Measurements from ENCODE around the gene SLC25A15.

DNA sequence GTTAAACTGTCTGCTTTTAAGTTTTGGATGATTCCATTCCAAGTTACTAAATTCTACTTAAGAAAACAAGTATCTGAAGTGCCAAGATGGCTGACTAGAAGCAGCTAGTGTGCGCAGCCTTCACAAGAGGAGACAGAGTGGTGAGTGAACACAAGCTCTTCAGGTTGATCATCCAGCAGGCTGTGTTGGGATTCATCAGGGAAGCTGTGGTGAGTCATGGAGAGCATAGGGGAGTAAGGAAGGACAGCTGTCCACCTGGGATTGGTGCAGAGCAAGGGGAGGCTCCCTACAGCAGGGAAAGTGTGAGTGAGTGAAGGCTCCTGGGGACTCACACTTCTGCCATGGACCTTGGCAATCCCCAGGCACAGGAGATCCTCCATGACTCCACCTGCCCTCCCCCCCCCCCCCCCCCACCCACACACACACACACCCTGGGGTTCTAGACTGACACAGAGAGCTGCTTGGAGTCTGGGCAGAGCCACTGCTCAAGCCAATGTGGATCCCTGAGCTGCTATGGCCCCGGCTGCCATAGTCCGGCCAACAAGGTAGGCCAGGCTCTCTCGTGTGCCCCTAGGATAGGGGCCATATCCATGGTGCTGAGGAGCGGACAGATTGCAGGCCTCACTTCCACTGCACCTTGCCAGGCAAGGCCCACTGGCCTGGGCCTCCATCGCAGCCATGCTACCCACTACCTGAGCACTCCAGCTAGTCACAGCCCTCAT is 23.5 kb downstream of the SLC25A15 start:
- TF ChIP-seq POLR2A (IDR thresholded peaks at IDR 0.05; ENCODE audit: borderline replicate concordance, extremely low read depth, insufficient read depth, insufficient read length) = no peak
- TF ChIP-seq, protein P1, sequence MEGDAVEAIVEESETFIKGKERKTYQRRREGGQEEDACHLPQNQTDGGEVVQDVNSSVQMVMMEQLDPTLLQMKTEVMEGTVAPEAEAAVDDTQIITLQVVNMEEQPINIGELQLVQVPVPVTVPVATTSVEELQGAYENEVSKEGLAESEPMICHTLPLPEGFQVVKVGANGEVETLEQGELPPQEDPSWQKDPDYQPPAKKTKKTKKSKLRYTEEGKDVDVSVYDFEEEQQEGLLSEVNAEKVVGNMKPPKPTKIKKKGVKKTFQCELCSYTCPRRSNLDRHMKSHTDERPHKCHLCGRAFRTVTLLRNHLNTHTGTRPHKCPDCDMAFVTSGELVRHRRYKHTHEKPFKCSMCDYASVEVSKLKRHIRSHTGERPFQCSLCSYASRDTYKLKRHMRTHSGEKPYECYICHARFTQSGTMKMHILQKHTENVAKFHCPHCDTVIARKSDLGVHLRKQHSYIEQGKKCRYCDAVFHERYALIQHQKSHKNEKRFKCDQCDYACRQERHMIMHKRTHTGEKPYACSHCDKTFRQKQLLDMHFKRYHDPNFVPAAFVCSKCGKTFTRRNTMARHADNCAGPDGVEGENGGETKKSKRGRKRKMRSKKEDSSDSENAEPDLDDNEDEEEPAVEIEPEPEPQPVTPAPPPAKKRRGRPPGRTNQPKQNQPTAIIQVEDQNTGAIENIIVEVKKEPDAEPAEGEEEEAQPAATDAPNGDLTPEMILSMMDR (IDR thresholded peaks at IDR 0.05 in 2 of 3, conservative IDR thresholded peaks at IDR 0.05 in 1 of 3; ENCODE audit: borderline replicate concordance in 1 of 3, insufficient read depth in 1 of 3, low read depth in 2 of 3, low read length in 2 of 3) = no peak
- no peak for TF ChIP-seq EZH2phosphoT487 (IDR thresholded peaks at IDR 0.05; ENCODE audit: borderline replicate concordance)
- no peak for TF ChIP-seq SIN3A (IDR thresholded peaks at IDR 0.05; ENCODE audit: low read depth)
- no peak for TF ChIP-seq POLR2AphosphoS5 (IDR thresholded peaks at IDR 0.05; ENCODE audit: low read depth, low read length)
- TF ChIP-seq, protein P2, sequence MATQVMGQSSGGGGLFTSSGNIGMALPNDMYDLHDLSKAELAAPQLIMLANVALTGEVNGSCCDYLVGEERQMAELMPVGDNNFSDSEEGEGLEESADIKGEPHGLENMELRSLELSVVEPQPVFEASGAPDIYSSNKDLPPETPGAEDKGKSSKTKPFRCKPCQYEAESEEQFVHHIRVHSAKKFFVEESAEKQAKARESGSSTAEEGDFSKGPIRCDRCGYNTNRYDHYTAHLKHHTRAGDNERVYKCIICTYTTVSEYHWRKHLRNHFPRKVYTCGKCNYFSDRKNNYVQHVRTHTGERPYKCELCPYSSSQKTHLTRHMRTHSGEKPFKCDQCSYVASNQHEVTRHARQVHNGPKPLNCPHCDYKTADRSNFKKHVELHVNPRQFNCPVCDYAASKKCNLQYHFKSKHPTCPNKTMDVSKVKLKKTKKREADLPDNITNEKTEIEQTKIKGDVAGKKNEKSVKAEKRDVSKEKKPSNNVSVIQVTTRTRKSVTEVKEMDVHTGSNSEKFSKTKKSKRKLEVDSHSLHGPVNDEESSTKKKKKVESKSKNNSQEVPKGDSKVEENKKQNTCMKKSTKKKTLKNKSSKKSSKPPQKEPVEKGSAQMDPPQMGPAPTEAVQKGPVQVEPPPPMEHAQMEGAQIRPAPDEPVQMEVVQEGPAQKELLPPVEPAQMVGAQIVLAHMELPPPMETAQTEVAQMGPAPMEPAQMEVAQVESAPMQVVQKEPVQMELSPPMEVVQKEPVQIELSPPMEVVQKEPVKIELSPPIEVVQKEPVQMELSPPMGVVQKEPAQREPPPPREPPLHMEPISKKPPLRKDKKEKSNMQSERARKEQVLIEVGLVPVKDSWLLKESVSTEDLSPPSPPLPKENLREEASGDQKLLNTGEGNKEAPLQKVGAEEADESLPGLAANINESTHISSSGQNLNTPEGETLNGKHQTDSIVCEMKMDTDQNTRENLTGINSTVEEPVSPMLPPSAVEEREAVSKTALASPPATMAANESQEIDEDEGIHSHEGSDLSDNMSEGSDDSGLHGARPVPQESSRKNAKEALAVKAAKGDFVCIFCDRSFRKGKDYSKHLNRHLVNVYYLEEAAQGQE (IDR thresholded peaks at IDR 0.05; ENCODE audit: low read depth) = no peak
- TF ChIP-seq, protein P3, sequence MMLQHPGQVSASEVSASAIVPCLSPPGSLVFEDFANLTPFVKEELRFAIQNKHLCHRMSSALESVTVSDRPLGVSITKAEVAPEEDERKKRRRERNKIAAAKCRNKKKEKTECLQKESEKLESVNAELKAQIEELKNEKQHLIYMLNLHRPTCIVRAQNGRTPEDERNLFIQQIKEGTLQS (IDR thresholded peaks at IDR 0.05) = no peak
- TF ChIP-seq CBX3 (IDR thresholded peaks at IDR 0.05; ENCODE audit: low read depth) = no peak
- no peak for TF ChIP-seq EZH2 (IDR thresholded peaks at IDR 0.05)

Measured in HCT116 (cell line).